Gastrocnemius medialis (tissue), 4 donors: Measurements from ENCODE around the gene AKIP1.

Experiments
- CTCF ChIP-seq, 5 experiments: fragments of 450-650 bp in 3 of 5; fragments of 200-600 bp in 2 of 5; sonication (generic) in 2 of 5; IDR thresholded peaks in 4 of 5; conservative IDR thresholded peaks in 1 of 5; 1 replicate in 4 of 5; 2 replicates in 1 of 5; pipeline ENCODE4 v1.5.1; 2016 to 2019; ENCODE audit warnings: antibody characterized with exemption in 5 of 5, mild to moderate bottlenecking in 3 of 5, moderate library complexity in 3 of 5
- POLR2A ChIP-seq, 2 donors: fragments of 450-650 bp; IDR thresholded peaks; one replicate each; pipeline ENCODE4 v1.6.1; 2017; ENCODE audit warnings: antibody characterized with exemption in 2 of 2, mild to moderate bottlenecking in 2 of 2, moderate library complexity in 2 of 2

GRCh38 chr11:8926236-8926635 is 15.2 kb downstream of the AKIP1 start:
- TF ChIP-seq CTCF (IDR thresholded peaks at IDR 0.05 in 4 of 5, conservative IDR thresholded peaks at IDR 0.05 in 1 of 5) (no peak), POLR2A (IDR thresholded peaks at IDR 0.05) (no peak)
